Activated CD8-positive, alpha-beta memory T cell treated with anti-CD3 and anti-CD28 coated beads for 1 hour (primary cell): ENCODE results near the gene ZNF432.
A peak's percentile ranks its signal among the peaks of the same experiment; 100 is the strongest.

Source experiments
- DNase-seq, 2 donors: peaks; one replicate each; pipeline ENCODE4 v3.0.0-alpha.2; 2020; ENCODE audit warnings: low read depth in 1 of 2; ENCODE audit errors: extremely low read depth in 1 of 2

The ZNF432 gene

GRCh38 chr19:52010674-52011073 is 38.0 kb downstream of the ZNF432 start:
- DNase-seq: no peak

GRCh38 chr19:52007806-52008557 is 40.7 kb downstream of the ZNF432 start, which contains the start of gene ZNF615:
Gene ZNF615, minus strand, starts transcription at chr19:52008211. Its CDS starts 4,500 bp downstream, at chr19:52003711.
- peak; percentile 69 to 81 for DNase-seq

DNA sequence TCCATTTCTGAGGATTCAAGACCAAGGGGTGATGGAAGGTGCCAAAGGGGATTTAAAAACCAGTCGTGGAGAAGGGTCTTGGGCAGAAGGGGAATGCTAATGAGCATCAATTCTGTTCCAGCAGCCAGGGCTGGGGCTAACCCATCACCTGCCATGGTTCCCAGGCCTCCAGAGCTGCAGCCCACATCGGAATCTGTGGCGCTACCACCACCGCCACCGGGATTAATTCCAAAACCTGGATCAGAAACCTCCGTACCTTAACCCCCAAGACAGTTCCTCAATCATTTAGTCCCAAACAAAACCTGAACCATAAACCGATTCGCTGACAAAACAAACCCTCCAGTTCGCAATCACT is 41.2 kb downstream of the ZNF432 start:
- DNase-seq: no peak

DNA sequence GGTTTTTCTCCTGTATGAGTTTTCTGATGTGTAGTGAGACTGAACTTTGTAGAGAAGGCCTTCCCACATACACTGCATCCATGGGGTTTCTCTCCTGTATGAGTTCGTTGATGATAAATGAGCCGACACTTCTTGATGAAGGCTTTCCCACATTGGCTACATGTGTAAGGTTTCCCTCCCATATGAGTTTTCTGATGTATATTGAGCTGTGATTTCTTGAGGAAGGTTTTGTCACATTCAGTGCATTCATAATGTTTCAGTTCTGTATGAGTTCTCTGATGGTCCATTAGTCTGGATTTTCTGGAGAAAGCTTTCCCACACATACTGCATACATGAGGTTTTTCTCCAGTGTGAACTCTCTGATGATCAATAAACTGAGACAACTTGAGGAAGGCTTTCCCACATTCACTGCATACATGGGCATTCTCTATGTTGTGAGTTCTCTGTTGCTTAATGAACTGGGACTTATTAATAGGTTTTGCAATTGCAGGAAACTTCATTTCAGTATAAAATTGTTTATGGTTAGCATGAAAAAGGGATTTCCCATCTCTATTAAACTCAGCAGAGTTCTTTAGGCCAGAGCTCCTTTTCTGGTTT is 54.5 kb downstream of the ZNF432 start:
- no peak for DNase-seq

- no peak for DNase-seq
These were observed 55.2 kb downstream of the ZNF432 start for GRCh38 chr19:51993422-51993821.

DNA sequence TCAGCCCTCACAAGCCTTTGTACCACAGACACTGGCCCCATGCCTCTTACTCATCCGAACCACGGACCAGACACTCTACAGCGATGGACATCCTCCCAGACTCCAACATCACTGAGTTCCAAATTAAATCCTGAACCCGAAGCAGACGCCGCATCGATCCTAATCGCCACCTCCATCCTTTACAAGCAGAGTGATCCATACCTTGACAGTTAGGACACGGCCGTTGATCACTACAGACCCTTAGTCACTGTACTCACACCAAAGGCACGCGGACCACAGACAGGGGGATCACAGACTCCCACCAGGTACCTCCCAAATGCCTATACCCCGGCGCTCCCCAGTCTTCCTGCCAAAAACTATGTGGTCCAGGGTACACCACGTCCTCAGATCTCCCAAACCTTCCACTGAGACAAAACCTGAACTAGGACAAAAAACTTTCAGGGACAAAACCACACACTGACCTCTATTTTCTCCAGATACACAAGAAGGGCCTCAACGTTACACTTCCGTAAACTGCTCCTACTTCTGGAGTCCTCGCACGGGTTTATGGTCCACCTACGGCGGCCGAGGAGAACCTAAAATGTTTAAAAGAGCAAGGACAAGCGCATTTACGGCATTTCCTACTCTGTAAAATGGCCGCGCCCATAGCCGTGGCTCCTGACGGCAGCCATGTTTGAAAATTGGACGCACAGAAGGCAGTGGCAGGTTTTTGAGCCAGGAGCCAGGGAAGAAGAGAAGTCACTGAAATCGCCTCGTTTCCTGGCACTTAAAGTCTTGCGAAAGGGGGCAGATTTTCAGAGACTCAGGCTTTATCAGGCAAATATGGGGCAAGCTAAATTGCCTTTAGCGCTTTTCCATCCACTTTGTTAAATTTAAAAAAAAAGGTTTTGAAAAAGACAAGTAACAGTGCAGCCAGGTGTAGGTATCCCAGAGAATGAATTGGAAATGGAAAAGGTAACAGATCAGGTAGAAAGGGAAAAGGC is 62.0 kb downstream of the ZNF432 start, which contains the start of gene ZNF350:
TSS of gene ZNF350 (minus strand) at position 532 of the 983 bp plus-strand sequence. CDS start 12,480 bp downstream, outside the sequence.
- peak; percentile 71 to 76 for DNase-seq

- no peak for DNase-seq
These were observed 65.3 kb downstream of the ZNF432 start for GRCh38 chr19:51983361-51983760.
